Left lung (tissue), 10 donors: ENCODE measurements around the gene PRPSAP1. TPM values are rescaled to one million over a fixed set of nuclear protein-coding genes. Genes with fewer than 3 reads are reported as not detected.
A peak's percentile ranks its signal among the peaks of the same experiment; 100 is the strongest.
"Not testable (repeated sequence)": the region's sequence is repeated elsewhere in the genome, so short reads cannot be mapped to it uniquely, and the experiment has no call there.

ENCODE experiments used
- ATAC-seq: fragments of 200-7000 bp; cut with Tn5 transposase; one replicate; pipeline ENCODE4 v1.9.1; 2020; ENCODE audit warnings: moderate library complexity
- DNase-seq, 4 donors: peaks; one replicate each; pipeline ENCODE4 v3.0.0-alpha.2; 2013 to 2020
- H3K27ac ChIP-seq, 2 donors: fragments of 200-600 bp; sonication (generic) in 1 of 2; one replicate each; pipeline versions ENCODE4 v1.5.0 to v1.8.0; 2020 to 2021
- H3K27me3 ChIP-seq, 2 donors: fragments of 200-600 bp; sonication (generic) in 1 of 2; one replicate each; pipeline versions ENCODE4 v1.5.0 to v1.8.0; 2020 to 2021
- H3K36me3 ChIP-seq, 2 donors: fragments of 200-600 bp; sonication (generic) in 1 of 2; one replicate each; pipeline versions ENCODE4 v1.5.0 to v1.8.0; 2020 to 2021
- H3K4me1 ChIP-seq, 2 donors: fragments of 200-600 bp; one replicate each; pipeline ENCODE4 v1.8.0; 2021
- H3K4me3 ChIP-seq, 2 donors: fragments of 200-600 bp; sonication (generic) in 1 of 2; one replicate each; pipeline versions ENCODE4 v1.5.0 to v1.8.0; 2020 to 2021; ENCODE audit warnings: mild to moderate bottlenecking in 1 of 2
- H3K9me3 ChIP-seq, 2 donors: fragments of 200-600 bp; sonication (generic) in 1 of 2; one replicate each; pipeline versions ENCODE4 v1.5.0 to v1.8.0; 2020 to 2021
- CTCF ChIP-seq, 2 donors: fragments of 200-600 bp; sonication (generic) in 1 of 2; IDR thresholded peaks; one replicate each; pipeline versions ENCODE4 v1.5.0 to v1.8.0; 2021; ENCODE audit warnings: antibody characterized with exemption in 2 of 2
- intact Hi-C, 2 donors: fragments of 100-400 bp; cut with DNase I; formaldehyde crosslinking; loops; one replicate each; pipeline versions ENCODE4 v1.11.2 to v1.14.2; 2022
- polyA plus RNA-seq, 6 donors: library from polyadenylated mRNA; unstranded; fragments of 120-200 nt; gene quantifications; one replicate each; pipeline ENCODE4 v1.2.1, GENCODE V29; 2013; ENCODE audit not compliant: insufficient read length in 6 of 6
- total RNA-seq, 2 donors: library from RNA; stranded (reverse); fragmentation: NEBNext Ultra II Directional; extraction: Animal tissue kit (Norgen Biotek cat#: 25700); gene quantifications; one replicate each; pipeline ENCODE4 v1.2.1, GENCODE V29; 2021
- donor health status: DM: no; HTN: yes; CAD: no.
- donor health status: DM: no; HTN: no; CAD: no.

PRPSAP1 gene
- total and polyA plus RNA-seq, 8 donors: 51.2 to 95.4 (median 81.9) TPM

GRCh38 chr17:76353004-76353598 lies 615 bp downstream of the PRPSAP1 start:
- intact Hi-C loops: no loop called here
- no peak for TF ChIP-seq CTCF (IDR thresholded peaks at IDR 0.05)

GRCh38 chr17:76351526-76352071 lies 2.1 kb downstream of the PRPSAP1 start:
- Histone ChIP-seq H3K36me3 (peaks cover 0 to 16% of the 10 kb centered on the region in 2 donors), H3K4me3 (peak overlapping the region in 1 of 2 donors; percentile 97), H3K9me3 (no peaks in the 10 kb centered on the region), H3K27ac (no peak overlapping the region), H3K27me3 (no peaks in the 10 kb centered on the region), H3K4me1 (peaks cover 3 to 25% of the 10 kb centered on the region in 2 donors)
- ATAC-seq: no peak
- DNase-seq: no peak
- intact Hi-C loops: no loop called here
- TF ChIP-seq CTCF (IDR thresholded peaks at IDR 0.05): no peak

More at GRCh38 chr17:76353004-76353598, 615 bp downstream of the PRPSAP1 start:
- H3K9me3 ChIP-seq: no peaks in the 10 kb centered on the region
- no peaks in the 10 kb centered on the region for H3K27me3 ChIP-seq
- H3K27ac ChIP-seq: peak overlapping the region; percentile 90
- peaks cover 3 to 25% of the 10 kb centered on the region in 2 donors for H3K4me1 ChIP-seq
- ATAC-seq (peak; percentile 49), DNase-seq (peak in 2 of 4 donors; percentile 34 to 86)
- peak overlapping the region; percentile 97 for H3K4me3 ChIP-seq
- peaks cover 0 to 1% of the 10 kb centered on the region in 2 donors for H3K36me3 ChIP-seq

- no peak for DNase-seq
- no peak for TF ChIP-seq CTCF (IDR thresholded peaks at IDR 0.05)
- Histone ChIP-seq H3K36me3 (peaks cover 0 to 28% of the 10 kb centered on the region in 2 donors), H3K4me3 (no peak overlapping the region), H3K4me1 (peaks cover 3 to 25% of the 10 kb centered on the region in 2 donors), H3K27me3 (no peaks in the 10 kb centered on the region), H3K27ac (no peak overlapping the region), H3K9me3 (no peaks in the 10 kb centered on the region)
- intact Hi-C loops: no loop called here
- no peak for ATAC-seq
These were observed 3.3 kb downstream of the PRPSAP1 start for GRCh38 chr17:76350463-76350862.

- peak in 1 of 4 donors; percentile 37 for DNase-seq
- H3K4me3 ChIP-seq, H3K9me3 ChIP-seq, ATAC-seq, H3K27me3 ChIP-seq, H3K27ac ChIP-seq, H3K4me1 ChIP-seq, intact Hi-C loops: not testable (repeated sequence)
- peaks cover 0 to 59% of the 10 kb centered on the region in 2 donors for H3K36me3 ChIP-seq
These were observed 6.8 kb downstream of the PRPSAP1 start for GRCh38 chr17:76346936-76347335.

GRCh38 chr17:76345377-76345974 lies 8.2 kb downstream of the PRPSAP1 start:
- Histone ChIP-seq H3K9me3 (no peaks in the 10 kb centered on the region), H3K27me3 (no peaks in the 10 kb centered on the region), H3K27ac (no peak overlapping the region), H3K4me1 (no peaks in the 10 kb centered on the region), H3K4me3 (no peak overlapping the region), H3K36me3 (peaks cover 0 to 70% of the 10 kb centered on the region in 2 donors)
- DNase-seq: peak in 1 of 4 donors; percentile 32
- intact Hi-C loops: no loop called here
- no peak for TF ChIP-seq CTCF (IDR thresholded peaks at IDR 0.05)
- ATAC-seq: no peak
